HCT116 (cell line): ENCODE data around the gene KHDRBS2. TPM values are rescaled to one million over a fixed set of nuclear protein-coding genes. Genes with fewer than 3 reads are reported as not detected.

Experiments used
- ATAC-seq: fragments of 200-7000 bp; cut with Tn5 transposase; 2 replicates; pipeline ENCODE4 v1.9.1; 2020; ENCODE audit warnings: mild to moderate bottlenecking, moderate library complexity
- BruUV-seq: library from RNA; stranded (reverse); fragments of 400-500 nt; replicated peaks from 2 replicates; lab custom pipeline; 2021; lab: Mats Ljungman, UMichigan
- CTCF ChIA-PET: fragments of 300-600 bp; sonication (Branson Sonifier 250); formaldehyde crosslinking; loops from one replicate; lab custom pipeline; 2021; ENCODE audit warnings: antibody characterized with exemption; lab: Charles Lee
- POLR2A ChIA-PET: fragments of 300-600, 350-600 bp; sonication (Branson Sonifier 250); formaldehyde crosslinking; loops from one replicate; lab custom pipeline; 2021; ENCODE audit warnings: antibody characterized with exemption; lab: Charles Lee
- RAD21 ChIA-PET, 2 experiments: fragments of 300-600 bp; sonication (Branson Sonifier 250); formaldehyde crosslinking; loops; one replicate each; lab custom pipeline; 2023; ENCODE audit warnings: low total read pairs in 2 of 2; ENCODE audit not compliant: uncharacterized antibody in 2 of 2, unreplicated experiment in 2 of 2, low non-redundant PET in 1 of 2; lab: Charles Lee
- DNase-seq: peaks from one replicate; pipeline ENCODE4 v3.0.0-alpha.2; 2010; ENCODE audit warnings: low read depth, low spot score
- H2AFZ ChIP-seq: fragments of 200-600 bp; shearing (Covaris generic), sonication (generic); 2 replicates; pipeline ENCODE4 v1.6.1; 2017; ENCODE audit warnings: low read depth, mixed run types, mixed read lengths, antibody characterized with exemption, low read length; ENCODE audit not compliant: poor library complexity, severe bottlenecking
- H3K27ac ChIP-seq: 2 replicates; pipeline ENCODE4 v1.5.1; 2012; ENCODE audit warnings: low read depth, low read length
- H3K27me3 ChIP-seq: fragments of 200-600 bp; sonication (generic); 2 replicates; pipeline ENCODE4 v1.6.1; 2016; ENCODE audit warnings: mixed run types, low read length, mixed read lengths; ENCODE audit not compliant: insufficient read depth
- H3K36me3 ChIP-seq, 2 experiments: fragments of 200-500 bp in 1 of 2; fragments of 200-600 bp in 1 of 2; sonication (Bioruptor generic) in 1 of 2; sonication (generic) in 1 of 2; 2 replicates each; pipeline versions ENCODE4 v1.5.1 to v1.6.1; 2014 to 2016; ENCODE audit warnings: low read length in 2 of 2, inconsistent platforms in 1 of 2, mixed read lengths in 1 of 2, mixed run types in 1 of 2; ENCODE audit not compliant: insufficient read depth in 2 of 2, control insufficient read depth in 1 of 2
- H3K4me1 ChIP-seq, 2 experiments: fragments of 200-600 bp in 1 of 2; sonication (generic) in 1 of 2; 2 replicates each; pipeline versions ENCODE4 v1.5.1 to v1.6.1; 2012 to 2017; ENCODE audit warnings: low read length in 2 of 2, inconsistent platforms in 1 of 2, mild to moderate bottlenecking in 1 of 2, mixed read lengths in 1 of 2, mixed run types in 1 of 2, moderate library complexity in 1 of 2; ENCODE audit not compliant: insufficient read depth in 2 of 2, control insufficient read depth in 1 of 2
- H3K4me2 ChIP-seq: fragments of 200-600 bp; sonication (generic); 2 replicates; pipeline ENCODE4 v1.6.1; 2017; ENCODE audit warnings: mixed run types, low read length, mixed read lengths
- H3K4me3 ChIP-seq, 2 experiments: fragments of 200-600 bp in 1 of 2; sonication (generic) in 1 of 2; replicated peaks in 1 of 2; 2 replicates each; pipeline ENCODE4 v1.5.1; 2011 to 2016; ENCODE audit warnings: low read length in 2 of 2, control low read depth in 1 of 2, low read depth in 1 of 2, mild to moderate bottlenecking in 1 of 2, mixed read lengths in 1 of 2, mixed run types in 1 of 2
- H3K79me2 ChIP-seq: fragments of 200-600 bp; sonication (generic); 2 replicates; pipeline ENCODE4 v1.6.1; 2017; ENCODE audit warnings: mild to moderate bottlenecking, mixed run types, low read length, moderate library complexity, mixed read lengths; ENCODE audit not compliant: insufficient read depth
- H3K9ac ChIP-seq: fragments of 200-600 bp; sonication (generic); 2 replicates; pipeline ENCODE4 v1.6.1; 2016; ENCODE audit warnings: low read length, mixed read lengths
- H3K9me2 ChIP-seq: fragments of 200-600 bp; sonication (generic), shearing (Covaris generic); 2 replicates; pipeline ENCODE4 v1.6.1; 2017; ENCODE audit warnings: mixed run types, mild to moderate bottlenecking, moderate library complexity; ENCODE audit not compliant: insufficient read depth
- H3K9me3 ChIP-seq, 2 experiments: fragments of 200-500 bp in 1 of 2; fragments of 200-600 bp in 1 of 2; sonication (Bioruptor generic) in 1 of 2; sonication (generic) in 1 of 2; 2 replicates each; pipeline ENCODE4 v1.6.1; 2014 to 2017; ENCODE audit warnings: low read length in 2 of 2, mixed read lengths in 2 of 2, inconsistent platforms in 1 of 2, low read depth in 1 of 2, mild to moderate bottlenecking in 1 of 2, mixed run types in 1 of 2, moderate library complexity in 1 of 2; ENCODE audit not compliant: control insufficient read depth in 1 of 2, insufficient read depth in 1 of 2
- H4K20me1 ChIP-seq: fragments of 200-600 bp; sonication (generic), shearing (Covaris generic); 2 replicates; pipeline ENCODE4 v1.6.1; 2017; ENCODE audit warnings: mixed run types, mild to moderate bottlenecking, moderate library complexity; ENCODE audit not compliant: insufficient read depth
- CBX3 ChIP-seq: IDR thresholded peaks from 2 replicates; pipeline ENCODE4 v1.6.1; 2012; ENCODE audit warnings: low read depth
- EGR1 ChIP-seq: IDR thresholded peaks from 2 replicates; pipeline ENCODE4 v1.6.1; 2012; ENCODE audit warnings: low read depth
- ELF1 ChIP-seq: IDR thresholded peaks from 2 replicates; pipeline ENCODE4 v1.6.1; 2012; ENCODE audit warnings: low read depth, borderline replicate concordance
- EZH2 ChIP-seq: fragments of 200-600 bp; sonication (generic); IDR thresholded peaks from 2 replicates; pipeline ENCODE4 v1.6.1; 2017; ENCODE audit warnings: antibody characterized with exemption, mixed run types
- EZH2phosphoT487 ChIP-seq: fragments of 200-600 bp; IDR thresholded peaks from 2 replicates; pipeline ENCODE4 v1.6.1; 2018; ENCODE audit warnings: antibody characterized with exemption, borderline replicate concordance
- FOSL1 ChIP-seq: IDR thresholded peaks from 2 replicates; pipeline ENCODE4 v1.6.1; 2012; ENCODE audit warnings: low read depth
- RAD21 ChIP-seq: IDR thresholded peaks from 2 replicates; pipeline ENCODE4 v1.6.1; 2012; ENCODE audit warnings: low read depth, mild to moderate bottlenecking
- SP1 ChIP-seq: IDR thresholded peaks from 2 replicates; pipeline ENCODE4 v1.6.1; 2012; ENCODE audit warnings: low read depth
- SRF ChIP-seq: IDR thresholded peaks from 2 replicates; pipeline ENCODE4 v1.6.1; 2012; ENCODE audit warnings: low read depth
- TCF7L2 ChIP-seq: IDR thresholded peaks from 2 replicates; pipeline ENCODE4 v1.7.0; 2011; ENCODE audit warnings: borderline replicate concordance, inconsistent platforms; ENCODE audit not compliant: insufficient read depth, insufficient read length; ENCODE audit errors: extremely low read depth
- YY1 ChIP-seq: IDR thresholded peaks from 2 replicates; pipeline ENCODE4 v1.6.1; 2011; ENCODE audit warnings: low read length, low read depth, moderate library complexity, mild to moderate bottlenecking; ENCODE audit not compliant: insufficient replicate concordance; ENCODE audit errors: extremely low read depth
- ZFX ChIP-seq: fragments of 450-650 bp; IDR thresholded peaks from 2 replicates; pipeline ENCODE4 v1.6.1; 2017
- intact Hi-C: fragments of 100-400 bp; cut with micrococcal nuclease; formaldehyde crosslinking; loops from 2 replicates; pipeline ENCODE4 v1.10.0; 2022
- total RNA-seq: library from RNA; stranded (reverse); gene quantifications from one replicate; pipeline ENCODE4 v1.2.1, GENCODE V29; 2021; ENCODE audit not compliant: unreplicated experiment
- TF ChIP-seq, protein P1 (sequence below), 3 experiments: fragments of 200-600 bp in 1 of 3; sonication (generic) in 1 of 3; IDR thresholded peaks in 2 of 3; conservative IDR thresholded peaks in 1 of 3; 2 replicates each; pipeline ENCODE4 v1.5.1; 2012 to 2017; ENCODE audit warnings: low read depth in 2 of 3, low read length in 2 of 3, antibody characterized with exemption in 1 of 3, borderline replicate concordance in 1 of 3, control low read depth in 1 of 3, mild to moderate bottlenecking in 1 of 3, mixed read lengths in 1 of 3, mixed run types in 1 of 3, moderate library complexity in 1 of 3; ENCODE audit not compliant: insufficient read depth in 1 of 3
- TF ChIP-seq, protein P2 (sequence below): IDR thresholded peaks from 2 replicates; pipeline ENCODE4 v1.6.1; 2012
- TF ChIP-seq, protein P3 (sequence below): IDR thresholded peaks from 2 replicates; pipeline ENCODE4 v1.6.1; 2011; ENCODE audit warnings: mild to moderate bottlenecking, low read length, moderate library complexity; ENCODE audit not compliant: insufficient replicate concordance; ENCODE audit errors: extremely low read depth
- TF ChIP-seq, protein P4 (sequence below): IDR thresholded peaks from 2 replicates; pipeline ENCODE4 v1.6.1; 2012; ENCODE audit warnings: low read depth
- TF ChIP-seq, protein P5 (sequence below): IDR thresholded peaks from 2 replicates; pipeline ENCODE4 v1.6.1; 2012

Gene KHDRBS2
- total RNA-seq, 1 experiment from 2014 or later, result not detected

DNA sequence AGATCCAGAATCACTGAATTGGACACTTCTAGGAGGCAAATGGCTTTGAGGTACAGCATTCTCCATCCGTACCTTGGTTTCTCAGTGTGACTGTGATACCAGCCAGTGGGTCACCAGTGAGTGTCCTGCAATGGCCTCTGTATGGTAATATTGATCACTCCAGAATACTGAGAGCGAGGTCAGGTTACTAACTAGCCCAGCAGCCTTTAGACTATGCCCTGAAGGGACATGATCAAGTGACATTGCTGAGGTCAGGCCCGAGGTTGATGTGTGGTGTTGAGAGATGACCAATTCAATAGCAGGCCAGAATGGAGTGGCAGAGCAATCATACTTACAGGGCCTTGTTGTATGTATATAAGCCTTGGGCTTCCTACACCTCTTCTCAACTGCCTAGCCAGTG is 476.0 kb downstream of the KHDRBS2 start:
- H2AFZ ChIP-seq, result no peak overlapping the region
- CTCF ChIA-PET, result no interaction called here
- H3K79me2 ChIP-seq, result no peaks in the 10 kb centered on the region
- H3K36me3 ChIP-seq, result no peaks in the 10 kb centered on the region
- BruUV-seq, result no TSS peak
- RAD21 ChIA-PET, result no interaction called here
- H3K9ac ChIP-seq, result no peak overlapping the region
- peaks cover 3 to 11% of the 10 kb centered on the region in 2 experiments; a peak in 2 of 4 replicates for H3K9me3 ChIP-seq
- no peaks in the 10 kb centered on the region for H4K20me1 ChIP-seq
- H3K27ac ChIP-seq, result no peak overlapping the region
- TF ChIP-seq ELF1, result no peak
- TF ChIP-seq, protein P1, sequence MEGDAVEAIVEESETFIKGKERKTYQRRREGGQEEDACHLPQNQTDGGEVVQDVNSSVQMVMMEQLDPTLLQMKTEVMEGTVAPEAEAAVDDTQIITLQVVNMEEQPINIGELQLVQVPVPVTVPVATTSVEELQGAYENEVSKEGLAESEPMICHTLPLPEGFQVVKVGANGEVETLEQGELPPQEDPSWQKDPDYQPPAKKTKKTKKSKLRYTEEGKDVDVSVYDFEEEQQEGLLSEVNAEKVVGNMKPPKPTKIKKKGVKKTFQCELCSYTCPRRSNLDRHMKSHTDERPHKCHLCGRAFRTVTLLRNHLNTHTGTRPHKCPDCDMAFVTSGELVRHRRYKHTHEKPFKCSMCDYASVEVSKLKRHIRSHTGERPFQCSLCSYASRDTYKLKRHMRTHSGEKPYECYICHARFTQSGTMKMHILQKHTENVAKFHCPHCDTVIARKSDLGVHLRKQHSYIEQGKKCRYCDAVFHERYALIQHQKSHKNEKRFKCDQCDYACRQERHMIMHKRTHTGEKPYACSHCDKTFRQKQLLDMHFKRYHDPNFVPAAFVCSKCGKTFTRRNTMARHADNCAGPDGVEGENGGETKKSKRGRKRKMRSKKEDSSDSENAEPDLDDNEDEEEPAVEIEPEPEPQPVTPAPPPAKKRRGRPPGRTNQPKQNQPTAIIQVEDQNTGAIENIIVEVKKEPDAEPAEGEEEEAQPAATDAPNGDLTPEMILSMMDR (IDR thresholded peaks at IDR 0.05 in 2 of 3, conservative IDR thresholded peaks at IDR 0.05 in 1 of 3; ENCODE audit: borderline replicate concordance in 1 of 3, insufficient read depth in 1 of 3, low read depth in 2 of 3, low read length in 2 of 3), result no peak
- TF ChIP-seq, protein P2, sequence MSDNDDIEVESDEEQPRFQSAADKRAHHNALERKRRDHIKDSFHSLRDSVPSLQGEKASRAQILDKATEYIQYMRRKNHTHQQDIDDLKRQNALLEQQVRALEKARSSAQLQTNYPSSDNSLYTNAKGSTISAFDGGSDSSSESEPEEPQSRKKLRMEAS, result no peak
- no peak for TF ChIP-seq SP1
- no peak for TF ChIP-seq ZFX
- TF ChIP-seq TCF7L2, result no peak
- TF ChIP-seq SRF, result no peak
- TF ChIP-seq, protein P3, sequence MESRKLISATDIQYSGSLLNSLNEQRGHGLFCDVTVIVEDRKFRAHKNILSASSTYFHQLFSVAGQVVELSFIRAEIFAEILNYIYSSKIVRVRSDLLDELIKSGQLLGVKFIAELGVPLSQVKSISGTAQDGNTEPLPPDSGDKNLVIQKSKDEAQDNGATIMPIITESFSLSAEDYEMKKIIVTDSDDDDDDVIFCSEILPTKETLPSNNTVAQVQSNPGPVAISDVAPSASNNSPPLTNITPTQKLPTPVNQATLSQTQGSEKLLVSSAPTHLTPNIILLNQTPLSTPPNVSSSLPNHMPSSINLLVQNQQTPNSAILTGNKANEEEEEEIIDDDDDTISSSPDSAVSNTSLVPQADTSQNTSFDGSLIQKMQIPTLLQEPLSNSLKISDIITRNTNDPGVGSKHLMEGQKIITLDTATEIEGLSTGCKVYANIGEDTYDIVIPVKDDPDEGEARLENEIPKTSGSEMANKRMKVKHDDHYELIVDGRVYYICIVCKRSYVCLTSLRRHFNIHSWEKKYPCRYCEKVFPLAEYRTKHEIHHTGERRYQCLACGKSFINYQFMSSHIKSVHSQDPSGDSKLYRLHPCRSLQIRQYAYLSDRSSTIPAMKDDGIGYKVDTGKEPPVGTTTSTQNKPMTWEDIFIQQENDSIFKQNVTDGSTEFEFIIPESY, result no peak
- no peak for TF ChIP-seq FOSL1
- TF ChIP-seq, protein P4, sequence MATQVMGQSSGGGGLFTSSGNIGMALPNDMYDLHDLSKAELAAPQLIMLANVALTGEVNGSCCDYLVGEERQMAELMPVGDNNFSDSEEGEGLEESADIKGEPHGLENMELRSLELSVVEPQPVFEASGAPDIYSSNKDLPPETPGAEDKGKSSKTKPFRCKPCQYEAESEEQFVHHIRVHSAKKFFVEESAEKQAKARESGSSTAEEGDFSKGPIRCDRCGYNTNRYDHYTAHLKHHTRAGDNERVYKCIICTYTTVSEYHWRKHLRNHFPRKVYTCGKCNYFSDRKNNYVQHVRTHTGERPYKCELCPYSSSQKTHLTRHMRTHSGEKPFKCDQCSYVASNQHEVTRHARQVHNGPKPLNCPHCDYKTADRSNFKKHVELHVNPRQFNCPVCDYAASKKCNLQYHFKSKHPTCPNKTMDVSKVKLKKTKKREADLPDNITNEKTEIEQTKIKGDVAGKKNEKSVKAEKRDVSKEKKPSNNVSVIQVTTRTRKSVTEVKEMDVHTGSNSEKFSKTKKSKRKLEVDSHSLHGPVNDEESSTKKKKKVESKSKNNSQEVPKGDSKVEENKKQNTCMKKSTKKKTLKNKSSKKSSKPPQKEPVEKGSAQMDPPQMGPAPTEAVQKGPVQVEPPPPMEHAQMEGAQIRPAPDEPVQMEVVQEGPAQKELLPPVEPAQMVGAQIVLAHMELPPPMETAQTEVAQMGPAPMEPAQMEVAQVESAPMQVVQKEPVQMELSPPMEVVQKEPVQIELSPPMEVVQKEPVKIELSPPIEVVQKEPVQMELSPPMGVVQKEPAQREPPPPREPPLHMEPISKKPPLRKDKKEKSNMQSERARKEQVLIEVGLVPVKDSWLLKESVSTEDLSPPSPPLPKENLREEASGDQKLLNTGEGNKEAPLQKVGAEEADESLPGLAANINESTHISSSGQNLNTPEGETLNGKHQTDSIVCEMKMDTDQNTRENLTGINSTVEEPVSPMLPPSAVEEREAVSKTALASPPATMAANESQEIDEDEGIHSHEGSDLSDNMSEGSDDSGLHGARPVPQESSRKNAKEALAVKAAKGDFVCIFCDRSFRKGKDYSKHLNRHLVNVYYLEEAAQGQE, result no peak
- no peak for TF ChIP-seq EZH2
- TF ChIP-seq RAD21, result no peak
- no peak for TF ChIP-seq CBX3
- TF ChIP-seq YY1, result no peak
- TF ChIP-seq, protein P5, sequence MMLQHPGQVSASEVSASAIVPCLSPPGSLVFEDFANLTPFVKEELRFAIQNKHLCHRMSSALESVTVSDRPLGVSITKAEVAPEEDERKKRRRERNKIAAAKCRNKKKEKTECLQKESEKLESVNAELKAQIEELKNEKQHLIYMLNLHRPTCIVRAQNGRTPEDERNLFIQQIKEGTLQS, result no peak
- no peak for TF ChIP-seq EZH2phosphoT487
- no peak for TF ChIP-seq EGR1
- TF ChIP-seq, all 23 proteins: peak for 0
- Histone ChIP-seq H3K27me3 (no peaks in the 10 kb centered on the region), H3K4me1 (no peaks in the 10 kb centered on the region), H3K9me2 (no peaks in the 10 kb centered on the region), H3K4me3 (no peak overlapping the region), H3K4me2 (no peak overlapping the region)
- POLR2A ChIA-PET, result no interaction called here
- intact Hi-C loops, result no loop called here
- DNase-seq, result no peak
- ATAC-seq, result no peak
